Thyroid gland (tissue), 4 donors: ENCODE data around the gene ALG2.

Experiments used
- CTCF ChIP-seq, 6 experiments: fragments of 200-600 bp in 3 of 6; fragments of 450-650 bp in 3 of 6; sonication (generic) in 3 of 6; IDR thresholded peaks; one replicate each; pipeline ENCODE4 v1.5.1; 2016 to 2019; ENCODE audit warnings: antibody characterized with exemption in 6 of 6, mild to moderate bottlenecking in 2 of 6, inconsistent platforms in 1 of 6, moderate library complexity in 1 of 6
- POLR2A ChIP-seq, 2 donors: fragments of 450-650 bp; IDR thresholded peaks; one replicate each; pipeline ENCODE4 v1.6.1; 2017; ENCODE audit warnings: antibody characterized with exemption in 2 of 2, mild to moderate bottlenecking in 2 of 2, moderate library complexity in 1 of 2

GRCh38 chr9:99239341-99240060 lies 17.8 kb upstream of the ALG2 start:
- TF ChIP-seq POLR2A (IDR thresholded peaks at IDR 0.05) (no peak), CTCF (IDR thresholded peaks at IDR 0.05) (no peak)
